WTC11 (cell line): ENCODE results near the gene OBSCN. TPM values are rescaled to one million over a fixed set of nuclear protein-coding genes. Genes with fewer than 3 reads are reported as not detected.

Experiments used
- ATAC-seq: fragments of 200-7000 bp; cut with Tn5 transposase; 2 replicates; pipeline ENCODE4 v1.10.0; 2021; ENCODE audit warnings: mild to moderate bottlenecking, moderate library complexity
- CTCF ChIA-PET: fragments of 300-600 bp; sonication (Branson Sonifier 250); formaldehyde crosslinking; loops from one replicate; lab custom pipeline; 2021; ENCODE audit warnings: antibody characterized with exemption; lab: Charles Lee
- POLR2A ChIA-PET: fragments of 350-600 bp; sonication (Branson Sonifier 250); formaldehyde crosslinking; loops from one replicate; lab custom pipeline; 2021; ENCODE audit warnings: antibody characterized with exemption; lab: Charles Lee
- DNase-seq: peaks from one replicate; pipeline ENCODE4 v3.0.0; 2021; ENCODE audit warnings: low spot score
- H3K27ac Mint-ChIP-seq: 2 replicates; pipeline ENCODE4 v1.8.0; 2021; ENCODE audit warnings: mixed read lengths
- H3K27me3 Mint-ChIP-seq: 2 replicates; pipeline ENCODE4 v1.8.0; 2021; ENCODE audit warnings: low read depth, mild to moderate bottlenecking, moderate library complexity, mixed read lengths
- H3K36me3 Mint-ChIP-seq: 2 replicates; pipeline ENCODE4 v1.8.0; 2021; ENCODE audit warnings: mixed read lengths
- H3K4me1 Mint-ChIP-seq: 2 replicates; pipeline ENCODE4 v1.8.0; 2022; ENCODE audit warnings: mixed read lengths
- H3K4me3 Mint-ChIP-seq: 2 replicates; pipeline ENCODE4 v1.8.0; 2021; ENCODE audit warnings: mild to moderate bottlenecking, moderate library complexity, mixed read lengths
- H3K9me3 Mint-ChIP-seq: 2 replicates; pipeline ENCODE4 v1.8.0; 2021; ENCODE audit warnings: mixed read lengths
- CBFB ChIP-seq: sonication (generic); formaldehyde crosslinking; IDR thresholded peaks from 2 replicates; pipeline ENCODE4 v1.8.1; 2022; ENCODE audit warnings: mild to moderate bottlenecking, low read depth, missing genetic modification reagents
- CREB1 ChIP-seq: sonication (generic); formaldehyde crosslinking; IDR thresholded peaks from 2 replicates; pipeline ENCODE4 v1.8.0; 2023; ENCODE audit warnings: mild to moderate bottlenecking, missing genetic modification reagents
- EMX1 ChIP-seq: fragments of 250-450 bp; sonication (Bioruptor Pico); IDR thresholded peaks from 2 replicates; pipeline ENCODE4 v1.8.0; 2021; ENCODE audit warnings: mild to moderate bottlenecking
- FOXK1 ChIP-seq: sonication (generic); formaldehyde crosslinking; IDR thresholded peaks from 2 replicates; pipeline ENCODE4 v1.8.0; 2022; ENCODE audit warnings: mild to moderate bottlenecking, moderate library complexity, missing genetic modification reagents
- KAT7 ChIP-seq: sonication (generic); formaldehyde crosslinking; IDR thresholded peaks from 2 replicates; pipeline ENCODE4 v1.8.1; 2023; ENCODE audit warnings: missing genetic modification reagents, mild to moderate bottlenecking, borderline replicate concordance
- MYBL2 ChIP-seq: sonication (generic); formaldehyde crosslinking; IDR thresholded peaks from 2 replicates; pipeline ENCODE4 v1.8.1; 2023; ENCODE audit warnings: mild to moderate bottlenecking, moderate library complexity, missing genetic modification reagents
- NR2C2 ChIP-seq: sonication (generic); formaldehyde crosslinking; IDR thresholded peaks from 2 replicates; pipeline ENCODE4 v1.8.0; 2022; ENCODE audit warnings: mild to moderate bottlenecking, missing genetic modification reagents
- PRRX2 ChIP-seq: fragments of 250-450 bp; sonication (Bioruptor Pico); IDR thresholded peaks from 2 replicates; pipeline ENCODE4 v1.8.0; 2021; ENCODE audit warnings: mild to moderate bottlenecking
- SP1 ChIP-seq: sonication (generic); formaldehyde crosslinking; conservative IDR thresholded peaks from 2 replicates; pipeline ENCODE4 v1.8.1; 2022; ENCODE audit warnings: missing genetic modification reagents
- ZNF317 ChIP-seq: sonication (generic); formaldehyde crosslinking; IDR thresholded peaks from 2 replicates; pipeline ENCODE4 v1.8.1; 2023; ENCODE audit warnings: low read depth, mild to moderate bottlenecking, moderate library complexity, missing genetic modification reagents, borderline replicate concordance
- total RNA-seq: library from RNA; stranded (reverse); gene quantifications from 3 replicates; pipeline ENCODE4 v1.2.3, GENCODE V29; 2021
- TF ChIP-seq, protein P1 (sequence below): fragments of 200-600 bp; IDR thresholded peaks from 2 replicates; pipeline ENCODE4 v1.8.0; 2022; ENCODE audit warnings: antibody characterized with exemption
- TF ChIP-seq, protein P2 (sequence below): sonication (generic); formaldehyde crosslinking; IDR thresholded peaks from 2 replicates; pipeline ENCODE4 v1.8.1; 2023; ENCODE audit warnings: mild to moderate bottlenecking, missing genetic modification reagents
- TF ChIP-seq, protein P3 (sequence below): sonication (generic); formaldehyde crosslinking; IDR thresholded peaks from 2 replicates; pipeline ENCODE4 v1.8.1; 2022; ENCODE audit warnings: low read depth, mild to moderate bottlenecking, moderate library complexity, missing genetic modification reagents, borderline replicate concordance
- TF ChIP-seq, protein P4 (sequence below): sonication (generic); formaldehyde crosslinking; conservative IDR thresholded peaks from 2 replicates; pipeline ENCODE4 v1.8.1; 2022; ENCODE audit warnings: mild to moderate bottlenecking, missing genetic modification reagents
- TF ChIP-seq, protein P5 (sequence below): sonication (generic); formaldehyde crosslinking; IDR thresholded peaks from 2 replicates; pipeline ENCODE4 v1.8.0; 2022; ENCODE audit warnings: mild to moderate bottlenecking, missing genetic modification reagents
- TF ChIP-seq, protein P6 (sequence below): fragments of 250-450 bp; sonication (Bioruptor Pico); IDR thresholded peaks from 2 replicates; pipeline ENCODE4 v1.9.0; 2021; ENCODE audit warnings: moderate library complexity, mild to moderate bottlenecking, inconsistent platforms, borderline replicate concordance

The OBSCN gene
- total RNA-seq, 1 experiment from 2014 or later: 38.8 TPM

DNA sequence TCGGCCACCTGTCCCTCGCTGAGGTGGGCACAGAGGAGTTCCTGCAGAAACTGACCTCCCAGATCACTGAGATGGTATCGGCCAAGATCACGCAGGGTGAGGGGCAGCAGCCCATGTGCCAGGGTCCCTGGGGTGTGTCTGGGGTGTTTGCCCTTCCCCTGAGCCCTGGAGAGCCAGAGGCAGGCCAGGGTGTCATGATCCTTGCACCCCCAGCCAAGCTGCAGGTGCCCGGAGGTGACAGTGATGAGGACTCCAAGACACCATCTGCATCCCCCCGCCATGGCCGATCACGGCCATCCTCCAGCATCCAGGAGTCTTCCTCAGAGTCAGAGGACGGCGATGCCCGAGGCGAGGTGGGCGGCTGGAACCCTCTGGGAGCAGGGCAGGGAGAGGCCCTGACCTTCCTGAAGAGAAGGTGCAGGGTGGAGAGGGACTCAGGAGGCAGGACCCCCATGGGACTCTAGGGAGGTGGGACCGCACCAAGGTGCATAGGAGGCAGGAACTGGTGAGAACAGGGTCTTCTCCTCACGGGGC is 129.3 kb downstream of the OBSCN start (continued):
- TF ChIP-seq, protein P1, sequence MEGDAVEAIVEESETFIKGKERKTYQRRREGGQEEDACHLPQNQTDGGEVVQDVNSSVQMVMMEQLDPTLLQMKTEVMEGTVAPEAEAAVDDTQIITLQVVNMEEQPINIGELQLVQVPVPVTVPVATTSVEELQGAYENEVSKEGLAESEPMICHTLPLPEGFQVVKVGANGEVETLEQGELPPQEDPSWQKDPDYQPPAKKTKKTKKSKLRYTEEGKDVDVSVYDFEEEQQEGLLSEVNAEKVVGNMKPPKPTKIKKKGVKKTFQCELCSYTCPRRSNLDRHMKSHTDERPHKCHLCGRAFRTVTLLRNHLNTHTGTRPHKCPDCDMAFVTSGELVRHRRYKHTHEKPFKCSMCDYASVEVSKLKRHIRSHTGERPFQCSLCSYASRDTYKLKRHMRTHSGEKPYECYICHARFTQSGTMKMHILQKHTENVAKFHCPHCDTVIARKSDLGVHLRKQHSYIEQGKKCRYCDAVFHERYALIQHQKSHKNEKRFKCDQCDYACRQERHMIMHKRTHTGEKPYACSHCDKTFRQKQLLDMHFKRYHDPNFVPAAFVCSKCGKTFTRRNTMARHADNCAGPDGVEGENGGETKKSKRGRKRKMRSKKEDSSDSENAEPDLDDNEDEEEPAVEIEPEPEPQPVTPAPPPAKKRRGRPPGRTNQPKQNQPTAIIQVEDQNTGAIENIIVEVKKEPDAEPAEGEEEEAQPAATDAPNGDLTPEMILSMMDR: no peak
- TF ChIP-seq, protein P2, sequence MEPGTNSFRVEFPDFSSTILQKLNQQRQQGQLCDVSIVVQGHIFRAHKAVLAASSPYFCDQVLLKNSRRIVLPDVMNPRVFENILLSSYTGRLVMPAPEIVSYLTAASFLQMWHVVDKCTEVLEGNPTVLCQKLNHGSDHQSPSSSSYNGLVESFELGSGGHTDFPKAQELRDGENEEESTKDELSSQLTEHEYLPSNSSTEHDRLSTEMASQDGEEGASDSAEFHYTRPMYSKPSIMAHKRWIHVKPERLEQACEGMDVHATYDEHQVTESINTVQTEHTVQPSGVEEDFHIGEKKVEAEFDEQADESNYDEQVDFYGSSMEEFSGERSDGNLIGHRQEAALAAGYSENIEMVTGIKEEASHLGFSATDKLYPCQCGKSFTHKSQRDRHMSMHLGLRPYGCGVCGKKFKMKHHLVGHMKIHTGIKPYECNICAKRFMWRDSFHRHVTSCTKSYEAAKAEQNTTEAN (CRISPR knock-in tag): no peak
- TF ChIP-seq SP1: no peak
- TF ChIP-seq NR2C2: no peak
- no peak for TF ChIP-seq CBFB
- no peak for TF ChIP-seq CREB1 (CRISPR knock-in tag)
- TF ChIP-seq, all 79 proteins: peak for 0

DNA sequence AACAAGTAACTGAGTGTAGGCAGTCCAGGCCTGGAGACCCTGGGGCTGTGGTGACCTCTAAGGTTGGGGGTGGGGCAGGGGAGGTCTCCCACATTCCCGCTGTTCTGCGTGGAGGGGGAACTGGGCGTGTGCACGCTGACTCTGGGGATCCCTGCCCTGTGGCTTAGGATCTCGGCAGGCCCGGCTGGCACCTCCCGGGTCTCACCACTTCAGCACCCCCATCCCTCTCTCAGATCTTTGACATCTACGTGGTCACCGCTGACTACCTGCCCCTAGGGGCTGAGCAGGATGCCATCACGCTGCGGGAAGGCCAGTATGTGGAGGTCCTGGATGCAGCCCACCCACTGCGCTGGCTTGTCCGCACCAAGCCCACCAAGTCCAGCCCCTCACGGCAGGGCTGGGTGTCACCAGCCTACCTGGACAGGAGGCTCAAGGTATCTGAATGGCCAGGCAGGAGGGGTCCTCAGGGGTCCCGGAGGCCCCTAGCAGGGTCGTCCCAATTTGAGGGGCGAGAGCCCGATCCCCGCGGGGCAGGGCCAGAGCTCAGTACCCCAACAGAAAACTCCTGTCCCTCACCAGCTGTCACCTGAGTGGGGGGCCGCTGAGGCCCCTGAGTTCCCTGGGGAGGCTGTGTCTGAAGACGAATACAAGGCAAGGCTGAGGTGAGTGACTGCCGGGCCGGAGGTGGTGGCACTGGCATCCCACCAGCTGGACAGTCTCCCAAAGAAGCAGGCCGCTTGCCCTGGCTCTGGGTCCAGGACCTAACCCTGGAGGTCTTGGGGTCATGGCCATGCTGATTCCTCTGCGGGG is 130.1 kb downstream of the OBSCN start:
- Mint-ChIP-seq H3K27me3 (no peaks in the 10 kb centered on the region), H3K4me1 (no peaks in the 10 kb centered on the region), H3K27ac (no peak overlapping the region), H3K9me3 (no peaks in the 10 kb centered on the region), H3K4me3 (no peak overlapping the region), H3K36me3 (peaks cover 18% of the 10 kb centered on the region)
- POLR2A ChIA-PET: no interaction called here
- DNase-seq: no peak
- TF ChIP-seq, protein P3, sequence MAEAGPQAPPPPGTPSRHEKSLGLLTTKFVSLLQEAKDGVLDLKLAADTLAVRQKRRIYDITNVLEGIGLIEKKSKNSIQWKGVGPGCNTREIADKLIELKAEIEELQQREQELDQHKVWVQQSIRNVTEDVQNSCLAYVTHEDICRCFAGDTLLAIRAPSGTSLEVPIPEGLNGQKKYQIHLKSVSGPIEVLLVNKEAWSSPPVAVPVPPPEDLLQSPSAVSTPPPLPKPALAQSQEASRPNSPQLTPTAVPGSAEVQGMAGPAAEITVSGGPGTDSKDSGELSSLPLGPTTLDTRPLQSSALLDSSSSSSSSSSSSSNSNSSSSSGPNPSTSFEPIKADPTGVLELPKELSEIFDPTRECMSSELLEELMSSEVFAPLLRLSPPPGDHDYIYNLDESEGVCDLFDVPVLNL: no peak
- TF ChIP-seq PRRX2 (CRISPR knock-in tag) (no peak), MYBL2 (CRISPR knock-in tag) (no peak), KAT7 (no peak), EMX1 (CRISPR knock-in tag) (no peak), ZNF317 (CRISPR knock-in tag) (no peak), FOXK1 (CRISPR knock-in tag) (no peak)
- TF ChIP-seq, protein P4, sequence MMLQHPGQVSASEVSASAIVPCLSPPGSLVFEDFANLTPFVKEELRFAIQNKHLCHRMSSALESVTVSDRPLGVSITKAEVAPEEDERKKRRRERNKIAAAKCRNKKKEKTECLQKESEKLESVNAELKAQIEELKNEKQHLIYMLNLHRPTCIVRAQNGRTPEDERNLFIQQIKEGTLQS (CRISPR knock-in tag): no peak
- TF ChIP-seq, protein P5, sequence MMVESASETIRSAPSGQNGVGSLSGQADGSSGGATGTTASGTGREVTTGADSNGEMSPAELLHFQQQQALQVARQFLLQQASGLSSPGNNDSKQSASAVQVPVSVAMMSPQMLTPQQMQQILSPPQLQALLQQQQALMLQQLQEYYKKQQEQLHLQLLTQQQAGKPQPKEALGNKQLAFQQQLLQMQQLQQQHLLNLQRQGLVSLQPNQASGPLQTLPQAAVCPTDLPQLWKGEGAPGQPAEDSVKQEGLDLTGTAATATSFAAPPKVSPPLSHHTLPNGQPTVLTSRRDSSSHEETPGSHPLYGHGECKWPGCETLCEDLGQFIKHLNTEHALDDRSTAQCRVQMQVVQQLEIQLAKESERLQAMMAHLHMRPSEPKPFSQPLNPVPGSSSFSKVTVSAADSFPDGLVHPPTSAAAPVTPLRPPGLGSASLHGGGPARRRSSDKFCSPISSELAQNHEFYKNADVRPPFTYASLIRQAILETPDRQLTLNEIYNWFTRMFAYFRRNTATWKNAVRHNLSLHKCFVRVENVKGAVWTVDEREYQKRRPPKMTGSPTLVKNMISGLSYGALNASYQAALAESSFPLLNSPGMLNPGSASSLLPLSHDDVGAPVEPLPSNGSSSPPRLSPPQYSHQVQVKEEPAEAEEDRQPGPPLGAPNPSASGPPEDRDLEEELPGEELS: no peak
- TF ChIP-seq, protein P6, sequence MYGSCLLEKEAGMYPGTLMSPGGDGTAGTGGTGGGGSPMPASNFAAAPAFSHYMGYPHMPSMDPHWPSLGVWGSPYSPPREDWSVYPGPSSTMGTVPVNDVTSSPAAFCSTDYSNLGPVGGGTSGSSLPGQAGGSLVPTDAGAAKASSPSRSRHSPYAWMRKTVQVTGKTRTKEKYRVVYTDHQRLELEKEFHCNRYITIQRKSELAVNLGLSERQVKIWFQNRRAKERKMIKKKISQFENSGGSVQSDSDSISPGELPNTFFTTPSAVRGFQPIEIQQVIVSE: no peak
- TF ChIP-seq, all 79 proteins: peak for 0
- no peak for ATAC-seq
- CTCF ChIA-PET: interaction anchor here (1.0 to 1.1 kb wide), 2 partner anchors 29 to 55 kb away, joined by 3 to 4 read pairs; no protein-coding TSS in a partner anchor
